HAP-1 (cell line): Measurements from ENCODE around the gene WDR44.

ENCODE experiments used
- DNase-seq, 2 experiments: peaks; one replicate each; pipeline ENCODE4 v3.0.0-alpha.2; 2016 to 2020; ENCODE audit warnings: low spot score in 2 of 2
- H3K27me3 ChIP-seq: fragments of 250-450 bp; sonication (Bioruptor Pico); 2 replicates; pipeline ENCODE4 v1.5.1; 2020; ENCODE audit warnings: low read depth, mild to moderate bottlenecking, moderate library complexity
- H3K36me3 ChIP-seq: fragments of 250-450 bp; sonication (Bioruptor Pico); replicated peaks from 2 replicates; pipeline ENCODE4 v1.5.1; 2020; ENCODE audit warnings: mild to moderate bottlenecking
- H3K4me1 ChIP-seq: fragments of 250-450 bp; sonication (Bioruptor Pico); 2 replicates; pipeline ENCODE4 v1.5.1; 2020; ENCODE audit warnings: mild to moderate bottlenecking
- H3K4me3 ChIP-seq: fragments of 250-450 bp; sonication (Bioruptor Pico); 2 replicates; pipeline ENCODE4 v1.5.1; 2020; ENCODE audit warnings: mild to moderate bottlenecking, moderate library complexity
- H3K9me3 ChIP-seq: fragments of 250-450 bp; sonication (Bioruptor Pico); 2 replicates; pipeline ENCODE4 v1.5.1; 2020; ENCODE audit warnings: mild to moderate bottlenecking, moderate library complexity
- in situ Hi-C: fragments of 300-500 bp; cut with MboI; formaldehyde crosslinking; loops from 3 replicates; pipeline ENCODE4 v1.14.3; 2020; ENCODE audit warnings: low sequenced_read_pairs, inconsistent platforms, mixed read lengths

WDR44 gene

DNA sequence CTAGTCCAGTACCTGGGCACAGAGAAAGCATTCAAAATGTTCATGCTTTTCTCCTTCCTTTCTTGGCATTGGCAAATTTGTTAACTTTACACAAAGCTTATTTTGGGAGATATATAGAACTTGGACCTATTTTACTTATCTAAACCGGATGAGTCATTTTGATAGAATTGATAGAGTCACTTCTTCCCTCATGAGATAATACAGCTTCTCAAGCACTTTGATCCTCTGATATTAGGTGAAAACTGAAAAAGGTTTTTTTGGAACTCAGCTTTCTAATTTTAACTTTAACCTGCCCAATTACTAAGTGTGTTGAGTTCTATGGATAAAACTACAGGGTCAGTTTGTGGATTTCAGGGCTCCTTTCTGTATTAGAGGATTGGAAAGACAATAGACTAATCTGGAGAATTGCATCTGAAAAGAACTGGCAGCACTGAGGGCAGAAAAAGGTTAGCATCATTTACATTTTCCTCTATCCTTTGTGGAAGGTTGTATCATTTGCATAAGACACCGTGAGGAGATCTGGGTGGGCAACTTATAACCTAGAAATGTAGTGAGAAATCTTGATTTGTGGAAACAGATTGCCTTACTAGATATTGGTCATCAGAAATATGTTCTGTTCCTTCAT, 2.4 kb downstream of the WDR44 start:
- Histone ChIP-seq H3K9me3 (no peaks in the 10 kb centered on the region), H3K27me3 (no peaks in the 10 kb centered on the region), H3K4me3 (peak overlapping the region; percentile 79), H3K4me1 (peaks cover 30% of the 10 kb centered on the region), H3K36me3 (no peaks in the 10 kb centered on the region)
- peak in 1 of 2 experiments; percentile 70 for DNase-seq
- in situ Hi-C loops = no loop called here

DNA sequence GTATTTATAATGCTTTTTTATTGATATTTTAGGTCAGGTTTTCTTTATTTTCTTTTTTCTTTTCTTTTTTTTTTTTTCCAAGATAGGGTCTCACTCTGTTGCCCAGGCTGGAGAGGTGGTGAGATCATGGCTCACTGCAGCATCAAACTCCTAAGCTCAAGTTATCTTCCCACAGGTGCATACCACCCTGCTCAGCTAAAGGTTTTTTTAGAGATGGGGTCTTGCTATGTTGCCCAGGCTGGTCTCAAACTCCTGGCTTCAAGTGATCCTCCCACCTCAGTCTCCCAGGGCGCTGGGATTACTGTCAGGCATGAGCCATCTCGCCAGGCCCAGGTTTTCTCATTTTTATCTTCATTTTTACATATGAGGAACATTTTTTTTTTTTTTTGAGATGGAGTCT, 3.3 kb downstream of the WDR44 start:
- no peaks in the 10 kb centered on the region for H3K27me3 ChIP-seq
- no peak overlapping the region for H3K4me3 ChIP-seq
- DNase-seq = no peak
- in situ Hi-C loops = no loop called here
- no peaks in the 10 kb centered on the region for H3K9me3 ChIP-seq
- peaks cover 32% of the 10 kb centered on the region for H3K4me1 ChIP-seq
- H3K36me3 ChIP-seq = no peaks in the 10 kb centered on the region

DNA sequence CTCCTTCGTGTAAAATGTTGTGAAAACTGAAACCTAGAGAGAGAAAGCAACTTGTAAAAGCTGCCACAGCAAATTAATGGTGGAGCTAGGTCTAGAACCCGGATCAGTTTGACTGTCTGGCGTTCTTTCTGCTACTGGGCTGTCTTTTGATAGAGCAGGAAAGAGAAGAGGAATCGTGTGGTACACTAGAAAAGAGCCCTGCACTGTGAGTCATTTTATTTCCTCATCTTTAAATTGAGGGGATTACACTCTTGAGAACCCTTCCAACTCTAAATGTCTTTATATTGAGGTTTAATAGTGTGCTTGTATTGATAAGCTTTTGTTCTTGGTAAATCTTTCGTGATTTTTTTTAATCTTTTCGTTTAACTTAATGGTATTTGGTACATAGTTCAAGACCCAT, 4.3 kb downstream of the WDR44 start:
- Histone ChIP-seq H3K36me3 (no peaks in the 10 kb centered on the region), H3K4me3 (no peak overlapping the region), H3K27me3 (no peaks in the 10 kb centered on the region), H3K4me1 (peaks cover 33% of the 10 kb centered on the region), H3K9me3 (no peaks in the 10 kb centered on the region)
- no peak for DNase-seq
- in situ Hi-C loops = no loop called here

DNA sequence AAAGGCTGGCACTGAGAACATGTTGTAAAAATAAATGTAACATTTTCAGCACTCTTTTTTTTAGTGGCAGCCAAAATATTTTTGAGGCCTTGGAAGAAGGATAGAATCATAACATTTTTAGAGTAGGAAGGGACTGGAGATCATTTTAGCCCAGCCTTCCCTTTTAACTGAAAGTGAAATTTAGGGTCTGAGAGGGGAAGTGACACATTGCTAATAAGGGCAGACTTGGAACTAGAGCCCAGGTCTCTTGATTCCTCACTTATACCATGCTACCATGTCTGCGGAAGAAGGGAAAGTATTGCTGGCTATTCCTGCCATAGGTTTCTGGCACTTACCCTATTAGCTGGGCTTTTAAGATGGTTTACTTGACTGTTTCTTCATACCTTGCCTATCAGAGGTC, 4.8 kb downstream of the WDR44 start:
- Histone ChIP-seq H3K36me3 (no peaks in the 10 kb centered on the region), H3K27me3 (no peaks in the 10 kb centered on the region), H3K4me3 (no peak overlapping the region), H3K9me3 (no peaks in the 10 kb centered on the region), H3K4me1 (peaks cover 38% of the 10 kb centered on the region)
- no peak for DNase-seq
- in situ Hi-C loops = no loop called here

DNA sequence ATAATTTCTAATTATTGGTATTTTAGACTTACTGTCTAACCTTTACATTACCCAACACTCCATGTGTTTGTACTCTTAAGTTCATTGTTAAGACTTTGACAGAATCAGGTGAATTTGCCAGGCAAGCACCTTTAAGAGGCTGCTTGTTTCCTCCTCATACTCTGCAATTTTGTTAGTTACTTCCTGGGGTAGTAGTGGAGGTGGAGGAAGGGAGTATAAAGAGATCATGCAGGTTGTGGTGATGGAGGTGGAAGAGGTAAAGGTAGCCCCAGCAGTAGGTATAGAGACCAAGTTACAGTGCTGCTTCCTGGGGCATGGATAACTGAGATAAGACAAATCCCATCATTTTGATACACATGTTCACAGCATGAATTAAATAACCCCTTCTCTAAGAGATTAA, 6.7 kb downstream of the WDR44 start:
- in situ Hi-C loops = no loop called here
- DNase-seq = no peak
- no peaks in the 10 kb centered on the region for H3K9me3 ChIP-seq
- no peaks in the 10 kb centered on the region for H3K36me3 ChIP-seq
- H3K4me1 ChIP-seq = peaks cover 45% of the 10 kb centered on the region
- no peaks in the 10 kb centered on the region for H3K27me3 ChIP-seq
- no peak overlapping the region for H3K4me3 ChIP-seq

DNA sequence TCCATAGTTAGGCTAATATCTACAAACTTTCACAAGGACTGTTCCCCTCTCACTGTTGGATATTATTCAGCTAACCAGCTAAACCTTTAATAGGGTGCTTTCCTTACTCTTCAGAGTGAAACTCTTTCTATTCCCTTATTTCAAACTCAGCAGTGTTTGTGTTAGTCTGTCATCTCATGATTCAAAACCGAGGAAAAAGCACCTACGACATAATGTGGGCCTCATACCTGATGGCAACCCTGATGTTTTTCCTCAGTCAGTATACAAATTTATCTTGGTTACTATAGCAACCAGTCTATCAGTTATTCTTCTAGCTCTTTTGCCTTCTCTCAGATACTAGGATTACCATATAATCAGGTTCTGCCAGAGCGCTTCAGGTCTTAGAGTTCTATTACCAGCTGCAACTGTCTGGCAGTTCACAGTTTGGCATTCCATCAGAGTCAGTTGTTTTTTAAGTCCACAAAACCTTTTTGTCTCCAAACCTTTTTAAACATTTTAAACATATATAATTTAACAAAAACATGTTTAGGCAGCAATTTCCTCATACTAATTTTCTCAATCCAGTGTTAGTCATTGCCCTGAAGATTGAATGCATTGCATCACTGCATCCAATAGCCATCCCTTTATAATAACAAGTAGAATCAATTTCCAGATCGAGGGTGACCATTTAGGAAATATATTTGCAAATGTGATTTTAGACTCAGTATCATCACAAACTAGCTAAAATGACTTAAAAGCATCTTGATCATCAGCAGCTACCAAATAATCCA, 7.4 kb downstream of the WDR44 start:
- DNase-seq = no peak
- H3K36me3 ChIP-seq = no peaks in the 10 kb centered on the region
- in situ Hi-C loops = no loop called here

DNA sequence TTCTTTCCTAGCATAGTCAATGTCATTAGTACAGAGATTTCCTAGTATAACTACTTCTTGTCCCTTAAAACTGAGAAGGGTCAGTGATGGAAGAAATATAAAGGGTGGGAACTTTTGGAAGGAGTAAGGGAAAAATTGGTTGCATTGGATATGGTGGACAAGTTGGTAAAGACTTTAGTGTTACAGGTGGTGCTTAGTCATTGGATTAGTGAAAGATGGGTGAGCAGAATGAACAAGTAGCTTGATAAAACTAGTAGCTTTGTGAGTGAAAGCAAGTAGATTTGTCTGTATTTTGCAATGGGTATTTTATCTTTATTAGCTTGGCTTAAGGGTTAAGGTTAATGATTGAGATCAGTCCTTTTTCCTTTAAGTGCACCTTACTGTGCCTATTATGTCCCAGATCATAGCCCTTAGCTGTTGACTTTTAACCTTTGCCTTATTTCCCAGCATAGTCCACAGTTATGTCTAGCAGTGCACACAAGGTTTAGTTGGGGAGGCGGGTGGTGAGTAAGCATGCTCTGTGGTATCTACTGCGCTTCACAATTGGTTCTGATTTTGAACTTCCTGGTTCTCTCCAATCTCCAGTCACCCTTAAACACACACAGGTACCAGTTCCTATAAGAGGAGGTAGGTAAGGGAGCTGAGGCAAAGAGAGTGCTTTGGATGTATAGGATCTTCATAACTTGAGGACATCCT, 9.5 kb downstream of the WDR44 start:
- Histone ChIP-seq H3K36me3 (no peaks in the 10 kb centered on the region), H3K9me3 (no peaks in the 10 kb centered on the region), H3K27me3 (no peaks in the 10 kb centered on the region), H3K4me1 (peaks cover 35% of the 10 kb centered on the region), H3K4me3 (no peak overlapping the region)
- no peak for DNase-seq
- in situ Hi-C loops = no loop called here

More for the DNA sequence above, 7.4 kb downstream of the WDR44 start:
- H3K9me3 ChIP-seq = no peaks in the 10 kb centered on the region
- peaks cover 42% of the 10 kb centered on the region for H3K4me1 ChIP-seq
- no peaks in the 10 kb centered on the region for H3K27me3 ChIP-seq
- H3K4me3 ChIP-seq = no peak overlapping the region

DNA sequence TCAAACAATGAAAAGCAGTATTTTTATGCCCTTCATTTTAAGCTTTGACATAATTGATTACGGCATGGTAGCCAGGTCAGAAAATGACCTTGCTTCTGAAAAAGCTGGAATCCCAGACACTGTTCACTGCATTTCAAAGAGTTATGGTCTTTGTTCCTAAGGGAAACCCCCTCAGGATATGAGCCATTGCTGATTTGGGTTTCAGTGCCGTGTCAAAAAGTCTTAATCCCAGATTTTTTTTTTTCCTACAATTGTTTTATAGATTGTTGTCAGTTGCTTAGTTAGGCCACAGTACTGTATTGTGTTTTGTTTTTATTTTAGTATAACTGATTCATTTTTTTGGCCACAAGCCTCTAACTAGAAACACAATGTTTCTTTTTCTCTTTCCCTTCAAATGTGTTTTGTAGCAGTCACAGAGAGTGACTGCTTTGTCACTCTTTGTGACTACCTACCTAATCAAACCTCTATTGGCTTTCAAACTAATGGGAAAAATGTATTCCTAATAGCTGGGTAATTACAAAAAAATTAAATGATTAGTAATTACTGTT, 10.3 kb downstream of the WDR44 start:
- no peak overlapping the region for H3K4me3 ChIP-seq
- no peaks in the 10 kb centered on the region for H3K27me3 ChIP-seq
- H3K4me1 ChIP-seq = peaks cover 38% of the 10 kb centered on the region
- no peaks in the 10 kb centered on the region for H3K36me3 ChIP-seq
- in situ Hi-C loops = no loop called here
- H3K9me3 ChIP-seq = no peaks in the 10 kb centered on the region
- peak; percentile 33 to 87 for DNase-seq

DNA sequence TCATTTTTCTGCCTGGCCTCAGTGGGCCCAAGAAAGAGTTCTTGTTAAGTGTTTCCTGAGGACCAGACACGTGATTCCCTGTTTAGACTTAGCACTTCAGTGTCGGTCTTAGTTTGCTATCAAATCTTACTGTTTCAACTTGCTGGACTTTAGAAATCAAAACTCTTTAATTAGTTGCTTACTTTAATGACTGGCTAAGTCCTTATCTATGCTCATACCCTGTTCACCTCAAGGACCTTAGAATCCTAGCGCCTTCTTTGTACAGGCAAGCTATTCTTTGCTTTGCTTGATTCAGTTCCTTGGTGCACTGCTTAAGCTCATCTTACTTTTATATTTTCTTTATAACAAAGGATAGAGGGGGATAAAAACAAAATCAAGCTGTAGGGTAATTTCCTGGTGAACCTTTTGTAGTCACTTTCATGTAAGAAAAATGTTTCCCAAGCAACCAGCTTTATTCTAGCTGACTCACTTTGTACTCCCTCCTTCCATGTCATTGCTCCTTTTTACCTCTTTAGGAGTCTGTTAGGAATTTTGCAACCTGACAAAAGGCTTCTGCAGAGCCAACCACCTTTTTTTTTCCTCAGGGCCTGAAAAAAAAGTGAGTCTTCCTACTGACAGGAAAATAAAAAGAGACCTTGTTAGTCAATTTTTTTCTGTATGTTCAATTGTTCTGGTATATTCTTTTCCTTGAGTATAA, 14.7 kb downstream of the WDR44 start:
- in situ Hi-C loops = no loop called here
- Histone ChIP-seq H3K36me3 (no peaks in the 10 kb centered on the region), H3K4me3 (no peak overlapping the region), H3K4me1 (peaks cover 35% of the 10 kb centered on the region), H3K9me3 (no peaks in the 10 kb centered on the region), H3K27me3 (no peaks in the 10 kb centered on the region)
- peak in 1 of 2 experiments; percentile 80 for DNase-seq

DNA sequence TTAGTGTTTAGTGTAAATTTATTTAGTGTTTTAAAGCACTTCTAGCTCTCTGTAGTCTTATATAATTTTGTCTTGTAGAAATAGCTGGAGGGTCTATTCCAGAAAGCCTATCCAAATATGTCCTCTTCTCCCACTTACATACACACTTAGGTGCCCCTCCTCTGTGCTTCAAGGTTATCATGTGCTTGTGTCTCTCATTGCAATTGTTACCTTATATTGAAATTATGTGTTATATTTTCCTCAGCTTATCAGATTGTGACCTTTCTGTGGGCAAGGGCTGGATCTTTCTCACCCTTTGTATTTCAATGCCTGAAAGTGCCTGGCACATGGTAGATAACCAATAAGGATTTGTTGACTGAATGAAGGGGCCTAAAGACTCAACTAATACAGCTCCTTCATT, 18.4 kb downstream of the WDR44 start:
- Histone ChIP-seq H3K36me3 (no peaks in the 10 kb centered on the region), H3K4me3 (no peak overlapping the region), H3K9me3 (no peaks in the 10 kb centered on the region), H3K27me3 (no peaks in the 10 kb centered on the region), H3K4me1 (peaks cover 26% of the 10 kb centered on the region)
- no peak for DNase-seq
- in situ Hi-C loops = no loop called here

DNA sequence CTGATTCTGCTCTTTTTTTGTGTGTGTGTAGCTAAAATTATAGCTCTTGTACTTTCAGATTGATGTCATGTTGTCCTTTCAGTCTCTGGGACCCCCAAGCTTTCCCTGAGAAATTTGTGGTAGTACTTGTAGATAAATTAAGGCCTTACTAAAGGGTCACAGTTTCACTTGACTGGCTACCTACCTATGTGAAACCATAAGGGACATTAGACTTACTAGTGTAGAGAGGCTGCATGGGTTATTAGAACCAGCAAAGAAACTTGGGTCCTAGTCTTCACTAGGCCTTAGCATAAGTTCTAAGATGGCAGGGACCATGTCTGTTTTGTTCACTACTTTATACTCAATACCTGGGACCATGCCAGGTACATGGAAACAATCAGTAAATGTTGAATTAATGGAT, 21.4 kb downstream of the WDR44 start:
- in situ Hi-C loops = no loop called here

DNA sequence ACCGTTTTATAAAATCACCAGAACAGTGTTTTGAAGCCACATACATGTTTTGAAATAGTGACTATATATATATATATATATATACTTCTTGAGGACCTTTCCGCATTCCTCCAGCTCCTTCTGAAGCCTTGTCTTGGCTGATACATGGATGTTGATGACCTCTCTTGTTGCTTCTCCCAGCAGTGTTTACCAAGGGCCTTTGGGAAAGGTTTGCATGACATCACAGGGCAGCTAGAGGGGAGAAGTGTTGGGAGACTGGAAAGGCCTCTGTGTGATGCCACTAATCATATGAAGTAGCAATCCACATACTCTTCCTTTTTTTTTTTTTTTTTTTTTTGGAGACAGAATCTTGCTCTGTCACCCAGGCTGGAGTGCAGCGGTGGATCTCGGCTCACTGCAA, 22.5 kb downstream of the WDR44 start:
- DNase-seq = no peak
- H3K4me3 ChIP-seq = no peak overlapping the region
- H3K27me3 ChIP-seq = no peaks in the 10 kb centered on the region
- in situ Hi-C loops = no loop called here
- no peaks in the 10 kb centered on the region for H3K9me3 ChIP-seq
- H3K4me1 ChIP-seq = peaks cover 20% of the 10 kb centered on the region
- no peaks in the 10 kb centered on the region for H3K36me3 ChIP-seq

More for the DNA sequence above, 21.4 kb downstream of the WDR44 start:
- no peak for DNase-seq
- H3K9me3 ChIP-seq = no peaks in the 10 kb centered on the region
- H3K4me3 ChIP-seq = no peak overlapping the region
- H3K4me1 ChIP-seq = peaks cover 14% of the 10 kb centered on the region
- no peaks in the 10 kb centered on the region for H3K27me3 ChIP-seq
- no peaks in the 10 kb centered on the region for H3K36me3 ChIP-seq

DNA sequence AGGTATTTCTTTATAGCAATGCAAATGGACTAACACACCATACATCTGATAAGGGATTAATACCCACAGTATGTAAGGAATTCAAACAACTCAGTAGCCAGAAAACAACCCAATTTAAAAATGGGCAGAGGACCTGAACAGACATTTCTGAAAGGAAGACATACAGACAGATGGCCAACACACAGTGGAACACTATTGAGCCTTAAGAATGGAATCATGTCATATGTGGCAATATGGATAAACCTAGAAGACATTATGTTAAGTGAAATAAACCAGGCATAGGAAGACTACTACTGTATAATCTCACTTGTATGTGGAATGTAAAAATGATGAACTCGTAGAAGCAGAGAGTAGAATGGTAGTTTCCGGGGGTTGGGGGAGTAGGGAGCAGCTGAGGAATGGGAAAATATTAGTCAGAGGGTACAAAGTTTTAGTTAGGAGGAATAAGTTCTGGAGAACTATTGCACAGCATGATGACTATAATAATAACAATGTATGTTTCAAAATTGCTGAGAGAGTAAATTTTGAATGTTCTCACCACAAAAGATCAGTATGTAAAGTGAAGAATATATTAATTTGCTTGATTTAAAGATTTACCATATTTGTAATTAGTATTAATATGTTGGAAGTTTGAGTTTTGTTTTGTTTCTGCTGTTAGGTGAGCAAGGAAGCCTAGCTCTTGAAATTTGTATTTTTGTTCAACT, 25.2 kb downstream of the WDR44 start:
- Histone ChIP-seq H3K4me1 (peaks cover 32% of the 10 kb centered on the region), H3K36me3 (no peaks in the 10 kb centered on the region), H3K4me3 (no peak overlapping the region), H3K27me3 (no peaks in the 10 kb centered on the region), H3K9me3 (no peaks in the 10 kb centered on the region)
- in situ Hi-C loops = no loop called here
- DNase-seq = no peak
